Psoas muscle (tissue), 8 donors: ENCODE data around the gene IGIP. TPM values are rescaled to one million over a fixed set of nuclear protein-coding genes. Genes with fewer than 3 reads are reported as not detected.

Experiments
- ATAC-seq, 4 donors: fragments of 200-7000 bp; cut with Tn5 transposase; one replicate each; pipeline ENCODE4 v1.9.1; 2020; ENCODE audit warnings: moderate library complexity in 3 of 4, mild to moderate bottlenecking in 2 of 4
- DNase-seq, 2 donors: peaks; one replicate each; pipeline ENCODE4 v3.0.0-alpha.2; 2020
- H3K27ac ChIP-seq: fragments of 200-600 bp; one replicate; pipeline ENCODE4 v1.8.0; 2022
- H3K27me3 ChIP-seq, 3 donors: fragments of 200-600 bp in 1 of 3; one replicate each; pipeline versions ENCODE4 v1.6.1 to v1.8.0; 2013 to 2022; ENCODE audit warnings: low read length in 2 of 3, mild to moderate bottlenecking in 2 of 3, moderate library complexity in 1 of 3; ENCODE audit not compliant: insufficient read depth in 3 of 3
- H3K36me3 ChIP-seq, 2 donors: fragments of 200-600 bp in 1 of 2; one replicate each; pipeline versions ENCODE4 v1.6.1 to v1.8.0; 2013 to 2022; ENCODE audit warnings: low read depth in 1 of 2, mild to moderate bottlenecking in 1 of 2, moderate library complexity in 1 of 2; ENCODE audit not compliant: insufficient read depth in 1 of 2
- H3K4me1 ChIP-seq: fragments of 200-600 bp; one replicate; pipeline ENCODE4 v1.8.0; 2022
- H3K4me3 ChIP-seq: fragments of 200-600 bp; one replicate; pipeline ENCODE4 v1.8.0; 2022; ENCODE audit warnings: mild to moderate bottlenecking
- H3K9me3 ChIP-seq: fragments of 200-600 bp; one replicate; pipeline ENCODE4 v1.8.0; 2022
- WGBS, 3 donors: extraction: QIAGEN DNeasy Blood & Tissue Kit; methylation state at CpG; one replicate each; pipeline versions ENCODE4 v1.1.6 to v1.1.7; 2013; 5-methylcytosine and 5-hydroxymethylcytosine counted together
- intact Hi-C, 2 donors: fragments of 100-400 bp; cut with DNase I; formaldehyde crosslinking; loops; one replicate each; pipeline versions ENCODE4 v1.11.0 to v1.14.2; 2022
- polyA plus RNA-seq, 3 donors: library from polyadenylated mRNA; stranded (reverse); fragments of 200-250 nt; gene quantifications; one replicate each; pipeline ENCODE4 v1.2.3, GENCODE V29; 2013
- total RNA-seq, 4 donors: library from RNA; stranded (reverse); fragmentation: NEBNext Ultra II Directional in 2 of 4; extraction: Animal tissue kit (Norgen Biotek cat#: 25700) in 2 of 4; gene quantifications; one replicate each; pipeline versions ENCODE4 v1.2.1 to v1.2.4, GENCODE V29; 2021 to 2023
- TF ChIP-seq, protein P1 (sequence below): fragments of 200-600 bp; IDR thresholded peaks from one replicate; pipeline ENCODE4 v1.8.0; 2022; ENCODE audit warnings: antibody characterized with exemption
- donor health status: healthy with polysubstance abuse.
- donor health status: DM: no; HTN: no; CAD: no; lungs with moderate emphysema.
- donor health status: Bipolar disorder and iron deficiency.
- donor health status: healthy.
- donor health status: DM: yes; HTN: yes; CAD: no.
- donor health status: DM: no; HTN: no; CAD: no.
- donor health status: DM: no; HTN: no; CAD: no.
- donor health status: DM: yes; HTN: yes; CAD: no.

IGIP gene
- total and polyA plus RNA-seq, 7 donors, result 3.5 to 11.6 (median 6.8) TPM

GRCh38 chr5:140113180-140113698 is 12.5 kb upstream of the IGIP start:
- peak overlapping the region; percentile 87 for H3K27ac ChIP-seq
- H3K4me1 ChIP-seq, result peaks cover 69% of the 10 kb centered on the region
- no peaks in the 10 kb centered on the region for H3K9me3 ChIP-seq
- 1 to 3% (median 1%) methylated on average over 15 to 27 of the region's 28 CpGs for WGBS, 3 donors
- H3K36me3 ChIP-seq, result no peaks in the 10 kb centered on the region
- peak overlapping the region; percentile 73 for H3K4me3 ChIP-seq
- no peaks in the 10 kb centered on the region for H3K27me3 ChIP-seq
- ATAC-seq (peak; percentile 13 to 41 (median 24)), DNase-seq (peak; percentile 24 to 62)
- TF ChIP-seq, protein P1, sequence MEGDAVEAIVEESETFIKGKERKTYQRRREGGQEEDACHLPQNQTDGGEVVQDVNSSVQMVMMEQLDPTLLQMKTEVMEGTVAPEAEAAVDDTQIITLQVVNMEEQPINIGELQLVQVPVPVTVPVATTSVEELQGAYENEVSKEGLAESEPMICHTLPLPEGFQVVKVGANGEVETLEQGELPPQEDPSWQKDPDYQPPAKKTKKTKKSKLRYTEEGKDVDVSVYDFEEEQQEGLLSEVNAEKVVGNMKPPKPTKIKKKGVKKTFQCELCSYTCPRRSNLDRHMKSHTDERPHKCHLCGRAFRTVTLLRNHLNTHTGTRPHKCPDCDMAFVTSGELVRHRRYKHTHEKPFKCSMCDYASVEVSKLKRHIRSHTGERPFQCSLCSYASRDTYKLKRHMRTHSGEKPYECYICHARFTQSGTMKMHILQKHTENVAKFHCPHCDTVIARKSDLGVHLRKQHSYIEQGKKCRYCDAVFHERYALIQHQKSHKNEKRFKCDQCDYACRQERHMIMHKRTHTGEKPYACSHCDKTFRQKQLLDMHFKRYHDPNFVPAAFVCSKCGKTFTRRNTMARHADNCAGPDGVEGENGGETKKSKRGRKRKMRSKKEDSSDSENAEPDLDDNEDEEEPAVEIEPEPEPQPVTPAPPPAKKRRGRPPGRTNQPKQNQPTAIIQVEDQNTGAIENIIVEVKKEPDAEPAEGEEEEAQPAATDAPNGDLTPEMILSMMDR, result no peak
- intact Hi-C loops, result loop anchor here (5.0 kb wide), 1 partner anchor 34 kb away; no protein-coding TSS in a partner anchor

GRCh38 chr5:140113699-140114263 is 12.0 kb upstream of the IGIP start, which contains the start of gene PURA:
TSS of gene PURA (plus strand) at chr5:140114109. CDS start at chr5:140114182, 73 bp downstream.
- Histone ChIP-seq H3K27ac (peak within 1 kb of the TSS; percentile 87), H3K4me3 (peak within 1 kb of the TSS; percentile 73), H3K27me3 (no peaks in the 10 kb centered on the region), H3K9me3 (no peaks in the 10 kb centered on the region), H3K36me3 (no peaks in the 10 kb centered on the region), H3K4me1 (peaks cover 73% of the 10 kb centered on the region)
- peak; percentile 96 to 98 for DNase-seq
- WGBS, 3 donors, result 1% methylated on average over 13 to 60 of the region's 60 CpGs
- peak; percentile 93 to 96 (median 95) for ATAC-seq
- TF ChIP-seq, protein P1, result peak; percentile 16
- intact Hi-C loops, result loop anchor here (5.0 kb wide), 1 partner anchor 34 kb away; no protein-coding TSS in a partner anchor

DNA sequence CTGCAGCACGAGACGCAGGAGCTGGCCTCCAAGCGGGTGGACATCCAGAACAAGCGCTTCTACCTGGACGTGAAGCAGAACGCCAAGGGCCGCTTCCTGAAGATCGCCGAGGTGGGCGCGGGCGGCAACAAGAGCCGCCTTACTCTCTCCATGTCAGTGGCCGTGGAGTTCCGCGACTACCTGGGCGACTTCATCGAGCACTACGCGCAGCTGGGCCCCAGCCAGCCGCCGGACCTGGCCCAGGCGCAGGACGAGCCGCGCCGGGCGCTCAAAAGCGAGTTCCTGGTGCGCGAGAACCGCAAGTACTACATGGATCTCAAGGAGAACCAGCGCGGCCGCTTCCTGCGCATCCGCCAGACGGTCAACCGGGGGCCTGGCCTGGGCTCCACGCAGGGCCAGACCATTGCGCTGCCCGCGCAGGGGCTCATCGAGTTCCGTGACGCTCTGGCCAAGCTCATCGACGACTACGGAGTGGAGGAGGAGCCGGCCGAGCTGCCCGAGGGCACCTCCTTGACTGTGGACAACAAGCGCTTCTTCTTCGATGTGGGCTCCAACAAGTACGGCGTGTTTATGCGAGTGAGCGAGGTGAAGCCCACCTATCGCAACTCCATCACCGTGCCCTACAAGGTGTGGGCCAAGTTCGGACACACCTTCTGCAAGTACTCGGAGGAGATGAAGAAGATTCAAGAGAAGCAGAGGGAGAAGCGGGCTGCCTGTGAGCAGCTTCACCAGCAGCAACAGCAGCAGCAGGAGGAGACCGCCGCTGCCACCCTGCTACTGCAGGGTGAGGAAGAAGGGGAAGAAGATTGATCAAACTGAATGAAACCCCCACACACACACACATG is 11.2 kb upstream of the IGIP start:
- ATAC-seq (peak; percentile 58 to 71 (median 66)), DNase-seq (peak; percentile 74 to 87)
- intact Hi-C loops, result loop anchor here (5.0 kb wide), 1 partner anchor 33 kb away; no protein-coding TSS in a partner anchor
- H3K36me3 ChIP-seq, result no peaks in the 10 kb centered on the region
- H3K27ac ChIP-seq, result peak overlapping the region; percentile 87
- peak overlapping the region; percentile 73 for H3K4me3 ChIP-seq
- no peaks in the 10 kb centered on the region for H3K9me3 ChIP-seq
- peaks cover 68% of the 10 kb centered on the region for H3K4me1 ChIP-seq
- H3K27me3 ChIP-seq, result no peaks in the 10 kb centered on the region
- TF ChIP-seq, protein P1, result no peak
- WGBS, 3 donors, result 3 to 5% (median 4%) methylated on average over 63 to 65 of the region's 65 CpGs

DNA sequence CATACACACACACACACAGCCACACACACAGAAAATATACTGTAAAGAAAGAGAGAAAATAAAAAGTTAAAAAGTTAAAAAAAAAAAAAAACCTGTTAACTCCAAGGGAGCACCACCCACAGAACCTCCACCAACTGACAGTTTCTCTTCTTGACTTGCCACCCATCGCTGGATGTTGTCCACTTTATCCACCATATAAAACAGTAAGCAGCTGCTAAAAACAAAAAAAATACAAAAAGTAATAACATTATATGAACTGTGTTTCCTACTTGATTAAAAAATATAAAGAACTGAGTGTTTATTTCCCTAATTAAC is 10.6 kb upstream of the IGIP start:
- H3K4me1 ChIP-seq, result peaks cover 62% of the 10 kb centered on the region
- intact Hi-C loops, result no loop called here
- TF ChIP-seq, protein P1, result no peak
- no peaks in the 10 kb centered on the region for H3K36me3 ChIP-seq
- peak overlapping the region; percentile 87 for H3K27ac ChIP-seq
- ATAC-seq, result no peak
- H3K9me3 ChIP-seq, result no peaks in the 10 kb centered on the region
- H3K4me3 ChIP-seq, result peak overlapping the region; percentile 73
- 41 to 57% (median 49%) methylated on average over 1 of the region's 1 CpG for WGBS, 3 donors
- H3K27me3 ChIP-seq, result no peaks in the 10 kb centered on the region
- DNase-seq, result no peak
